ENCODE data around the gene DLX2. TPM values are rescaled to one million over a fixed set of nuclear protein-coding genes. Genes with fewer than 3 reads are reported as not detected.

DLX2 gene
- total RNA-seq, 1 experiment from 2014 or later, result 0.76 TPM

GRCh38 chr2:172128484-172128883, 25.8 kb upstream of the DLX2 start:
- H2AFZ ChIP-seq, result no peak overlapping the region
- TF ChIP-seq CTCF (conservative IDR thresholded peaks at IDR 0.05), result no peak
- TF ChIP-seq EZH2 (IDR thresholded peaks at IDR 0.05; ENCODE audit: low read depth), result no peak
- CTCF ChIA-PET, result interaction anchor here (0.6 to 1.1 kb wide), 5 partner anchors 35 to 468 kb away, joined by 3 to 7 read pairs (median 3); no protein-coding TSS in a partner anchor
- no peaks in the 10 kb centered on the region for H3K4me1 ChIP-seq (replicated peaks; ENCODE audit: insufficient read depth)
- no TSS peak for BruUV-seq (replicated peaks)
- no peak overlapping the region for H3K27ac ChIP-seq
- DNase-seq, result peak in 1 of 2 experiments; percentile 59
- H3K9me2 ChIP-seq (ENCODE audit: insufficient read depth), result no peaks in the 10 kb centered on the region
- no peaks in the 10 kb centered on the region for H3K27me3 ChIP-seq (ENCODE audit: insufficient read depth, low read depth)
- no peaks in the 10 kb centered on the region for H3K9me3 ChIP-seq (ENCODE audit: insufficient read depth, low read depth)
- H3K4me3 ChIP-seq, result no peak overlapping the region
- no peaks in the 10 kb centered on the region for H3K79me2 ChIP-seq (ENCODE audit: low read depth)
- no peak overlapping the region for H3K4me2 ChIP-seq
- POLR2A ChIA-PET (ENCODE audit: unreplicated experiment), result no interaction called here
- no peaks in the 10 kb centered on the region for H3K36me3 ChIP-seq (ENCODE audit: low read depth)
- H3F3A ChIP-seq (ENCODE audit: insufficient read depth, low read depth), result peaks cover 7% of the 10 kb centered on the region
- intact Hi-C loops (cut with micrococcal nuclease; ENCODE audit: unreplicated experiment), result loop anchor here (5.0 kb wide), 1 partner anchor 406 kb away; no protein-coding TSS in a partner anchor
- H4K20me1 ChIP-seq (ENCODE audit: insufficient read depth), result no peaks in the 10 kb centered on the region

- Histone ChIP-seq H3K4me2 (no peak overlapping the region), H4K20me1 (ENCODE audit: insufficient read depth) (no peaks in the 10 kb centered on the region), H3K36me3 (ENCODE audit: low read depth) (no peaks in the 10 kb centered on the region), H3K79me2 (ENCODE audit: low read depth) (no peaks in the 10 kb centered on the region), H3K4me1 (replicated peaks; ENCODE audit: insufficient read depth) (peaks cover 43% of the 10 kb centered on the region), H3K27ac (peak overlapping the region; percentile 88), H3K27me3 (ENCODE audit: insufficient read depth, low read depth) (no peaks in the 10 kb centered on the region), H2AFZ (no peak overlapping the region), H3F3A (ENCODE audit: insufficient read depth, low read depth) (peaks cover 38% of the 10 kb centered on the region), H3K9me2 (ENCODE audit: insufficient read depth) (no peaks in the 10 kb centered on the region), H3K9me3 (ENCODE audit: insufficient read depth, low read depth) (no peaks in the 10 kb centered on the region), H3K4me3 (no peak overlapping the region)
- intact Hi-C loops (cut with micrococcal nuclease; ENCODE audit: unreplicated experiment), result loop anchor here (5.0 kb wide), 1 partner anchor 107 kb away; no protein-coding TSS in a partner anchor
- no peak for TF ChIP-seq CTCF (conservative IDR thresholded peaks at IDR 0.05)
- TF ChIP-seq EZH2 (IDR thresholded peaks at IDR 0.05; ENCODE audit: low read depth), result no peak
- ChIA-PET CTCF (interaction anchor here (0.6 to 0.8 kb wide), 3 partner anchors 9 to 417 kb away, joined by 3 to 10 read pairs (median 4); no protein-coding TSS in a partner anchor), POLR2A (ENCODE audit: unreplicated experiment) (no interaction called here)
- no TSS peak for BruUV-seq (replicated peaks)
- DNase-seq, result no peak
Measured at GRCh38 chr2:172120118-172120517, 17.4 kb upstream of the DLX2 start.

- peak overlapping the region; percentile 19 for H2AFZ ChIP-seq
- TF ChIP-seq CTCF (conservative IDR thresholded peaks at IDR 0.05) (no peak), EZH2 (IDR thresholded peaks at IDR 0.05; ENCODE audit: low read depth) (no peak)
- no peaks in the 10 kb centered on the region for H4K20me1 ChIP-seq (ENCODE audit: insufficient read depth)
- no peaks in the 10 kb centered on the region for H3K9me2 ChIP-seq (ENCODE audit: insufficient read depth)
- BruUV-seq (replicated peaks), result no TSS peak
- peak overlapping the region; percentile 1; the same call in 1 of the 2 replicates for H3K4me3 ChIP-seq
- peaks cover 38% of the 10 kb centered on the region for H3F3A ChIP-seq (ENCODE audit: insufficient read depth, low read depth)
- no peaks in the 10 kb centered on the region for H3K36me3 ChIP-seq (ENCODE audit: low read depth)
- ChIA-PET POLR2A (ENCODE audit: unreplicated experiment) (interaction anchor here (0.7 kb wide), 1 partner anchor 113 kb away, joined by 4 read pairs; no protein-coding TSS in a partner anchor), CTCF (interaction anchor here (0.6 kb wide), 1 partner anchor 25 kb away, joined by 3 read pairs; no protein-coding TSS in a partner anchor)
- no peaks in the 10 kb centered on the region for H3K27me3 ChIP-seq (ENCODE audit: insufficient read depth, low read depth)
- intact Hi-C loops (cut with micrococcal nuclease; ENCODE audit: unreplicated experiment), result no loop called here
- no peaks in the 10 kb centered on the region for H3K79me2 ChIP-seq (ENCODE audit: low read depth)
- no peaks in the 10 kb centered on the region for H3K9me3 ChIP-seq (ENCODE audit: insufficient read depth, low read depth)
- H3K4me1 ChIP-seq (replicated peaks; ENCODE audit: insufficient read depth), result peaks cover 43% of the 10 kb centered on the region
- H3K27ac ChIP-seq, result peak overlapping the region; percentile 88
- peak in 1 of 2 experiments; percentile 98 for DNase-seq
- H3K4me2 ChIP-seq, result peak overlapping the region; percentile 58
Measured at GRCh38 chr2:172119089-172119488, 16.4 kb upstream of the DLX2 start.

Measured in PC-9 (cell line).